Epidermal melanocyte (primary cell): ENCODE measurements around the gene NEDD4L.
"Not testable (repeated sequence)": the region's sequence is repeated elsewhere in the genome, so short reads cannot be mapped to it uniquely, and the experiment has no call there.

Experiments used
- DNase-seq: peaks from one replicate; pipeline ENCODE4 v3.0.0; 2011; ENCODE audit warnings: low spot score; ENCODE audit not compliant: insufficient read length

NEDD4L gene

DNA sequence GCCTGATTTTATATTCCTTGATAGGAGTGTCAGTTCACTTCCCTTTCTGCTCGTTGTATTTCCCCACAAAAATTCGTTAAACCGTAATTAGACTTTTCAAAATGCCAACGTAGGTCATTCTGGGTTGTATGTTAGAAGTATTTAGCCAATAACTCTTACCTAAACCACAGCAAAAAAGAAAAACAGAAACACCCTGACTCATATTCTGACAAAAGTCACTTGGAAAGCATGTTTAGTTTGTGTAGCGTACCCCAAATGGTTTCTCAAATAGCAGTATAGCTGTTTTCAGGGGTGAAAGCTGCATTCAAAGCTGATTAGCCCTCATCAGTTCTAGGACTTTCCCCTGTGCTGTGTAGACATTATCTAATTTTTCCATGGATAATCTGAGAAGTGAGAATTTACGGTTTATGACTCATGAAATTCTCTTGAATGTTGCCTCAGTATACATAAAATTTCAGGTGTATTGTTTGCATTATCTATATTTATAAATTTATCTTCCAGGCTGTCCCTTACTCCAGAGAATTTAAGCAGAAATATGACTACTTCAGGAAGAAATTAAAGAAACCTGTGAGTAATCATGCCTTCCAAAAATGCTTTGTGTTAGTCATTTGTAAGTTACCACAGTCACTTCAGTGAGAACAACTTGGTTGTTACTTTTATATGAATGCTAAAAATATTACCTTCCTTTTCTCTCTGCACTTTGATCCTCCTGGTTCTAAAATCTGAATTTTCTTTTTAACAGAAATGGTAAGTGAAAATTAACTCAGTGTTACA, 319.9 kb downstream of the NEDD4L start:
- DNase-seq = no peak

GRCh38 chr18:58364876-58365528, 321.0 kb downstream of the NEDD4L start:
- DNase-seq = no peak

- no peak for DNase-seq
These were observed 323.6 kb downstream of the NEDD4L start for GRCh38 chr18:58367425-58368140.

DNA sequence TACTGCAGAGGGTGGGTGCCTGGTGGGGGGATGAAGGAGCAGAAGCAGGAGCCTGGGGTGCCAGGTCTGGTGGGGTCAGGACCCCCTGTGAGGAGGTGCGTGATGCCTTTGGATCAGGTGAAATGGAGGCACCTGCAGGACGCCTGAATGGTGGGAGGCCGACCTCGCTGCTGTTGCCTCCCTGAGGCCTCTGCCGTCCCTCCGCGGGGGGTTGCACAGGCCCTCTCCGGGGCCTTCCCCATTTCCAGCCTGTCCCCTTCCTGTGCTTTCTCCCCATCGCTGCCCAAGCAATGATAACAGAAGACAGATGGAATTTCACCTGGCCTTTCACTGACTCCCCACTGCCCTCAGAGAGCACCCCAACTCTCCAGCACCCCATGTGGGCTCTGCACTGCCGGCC, 325.6 kb downstream of the NEDD4L start:
- DNase-seq = no peak

GRCh38 chr18:58370038-58370580, 326.1 kb downstream of the NEDD4L start:
- no peak for DNase-seq

- no peak for DNase-seq
These were observed 326.6 kb downstream of the NEDD4L start for GRCh38 chr18:58370612-58371011.

DNA sequence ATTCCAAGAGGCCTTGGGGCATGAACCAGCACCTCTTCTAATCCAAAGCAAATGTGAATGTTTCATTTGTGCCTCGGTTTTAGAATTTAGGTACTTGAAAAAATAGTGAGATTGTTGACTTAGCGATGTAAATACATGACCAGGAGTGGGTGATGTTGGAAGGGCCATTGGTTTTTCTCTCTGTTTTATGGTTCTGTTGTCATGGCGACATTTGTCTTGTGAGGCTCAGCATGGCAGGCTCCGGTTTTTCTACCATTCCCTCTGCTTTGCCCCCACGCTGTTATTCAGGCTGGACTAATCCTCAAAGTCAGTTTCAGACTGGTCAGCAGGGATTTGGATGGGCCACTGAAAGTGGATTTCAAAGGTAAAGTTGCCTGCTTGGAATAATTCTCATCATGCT, 329.5 kb downstream of the NEDD4L start:
- no peak for DNase-seq

GRCh38 chr18:58375051-58375450, 331.0 kb downstream of the NEDD4L start:
- no peak for DNase-seq

- no peak for DNase-seq
These were observed 334.7 kb downstream of the NEDD4L start for GRCh38 chr18:58378411-58379379.

DNA sequence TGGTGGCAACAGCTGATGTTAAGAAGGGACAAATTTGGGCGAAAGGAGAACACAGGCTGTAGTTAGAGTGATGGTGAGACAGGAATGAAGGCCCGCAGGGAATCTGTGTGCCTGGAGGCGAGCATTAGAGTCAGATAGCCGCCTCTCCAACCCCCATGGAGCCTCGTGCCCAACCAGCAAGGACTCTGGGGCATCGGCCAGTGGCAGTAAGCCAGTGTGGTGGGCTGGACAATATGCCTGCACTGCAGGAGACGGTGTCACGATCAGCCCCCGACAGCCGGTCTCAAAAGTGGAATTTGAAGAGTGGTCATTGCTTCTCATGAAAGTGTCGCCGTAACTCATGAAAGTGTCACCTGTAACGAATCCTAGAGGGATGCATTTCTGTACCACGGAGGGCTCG, 335.4 kb downstream of the NEDD4L start:
- no peak for DNase-seq

- not testable (repeated sequence) for DNase-seq
These were observed 336.1 kb downstream of the NEDD4L start for GRCh38 chr18:58380113-58380512.

- DNase-seq = no peak
These were observed 337.8 kb downstream of the NEDD4L start for GRCh38 chr18:58381676-58382411.

DNA sequence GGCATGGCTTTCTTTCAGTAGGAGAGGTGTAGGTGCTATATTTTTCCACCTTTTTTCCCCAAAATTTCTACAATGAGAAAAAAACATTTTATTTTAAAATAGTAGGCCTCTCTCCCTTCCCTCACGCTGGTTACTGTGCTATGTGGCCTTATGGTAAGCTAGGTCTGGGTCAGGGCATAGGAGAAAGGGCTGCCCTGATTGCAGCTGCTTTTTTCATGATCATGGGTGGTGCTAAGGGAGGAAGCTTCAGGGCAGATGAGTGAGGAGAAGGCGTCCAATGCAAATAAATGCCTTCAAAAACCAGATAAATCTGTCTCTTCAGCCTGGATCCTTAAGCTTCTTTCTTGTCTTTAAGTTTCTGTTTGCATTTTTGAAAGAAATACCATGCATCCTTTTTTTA, 338.4 kb downstream of the NEDD4L start:
- no peak for DNase-seq

- DNase-seq = no peak
These were observed 341.4 kb downstream of the NEDD4L start for GRCh38 chr18:58385472-58385871.

GRCh38 chr18:58386780-58387179, 342.8 kb downstream of the NEDD4L start:
- no peak for DNase-seq

DNA sequence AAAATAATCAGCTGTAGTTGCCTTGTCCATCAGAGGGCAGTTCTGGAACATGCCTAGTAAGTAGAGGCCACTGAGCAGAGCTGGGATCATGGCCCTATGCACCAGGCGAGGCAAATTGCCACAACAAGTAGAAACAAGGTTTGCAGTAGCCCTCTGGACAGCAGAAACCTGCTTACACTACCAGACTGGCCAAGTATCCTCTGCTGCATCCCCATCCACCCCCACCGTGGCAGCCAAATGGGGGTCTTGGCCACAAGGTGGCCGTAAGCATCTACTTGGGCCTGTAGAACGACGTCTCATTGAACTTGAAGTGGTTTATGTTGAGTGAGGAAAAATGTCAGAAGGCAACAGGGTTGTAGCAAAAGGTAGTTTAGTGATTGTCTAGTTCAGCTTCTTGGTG, 343.7 kb downstream of the NEDD4L start:
- DNase-seq = no peak

- no peak for DNase-seq
These were observed 344.7 kb downstream of the NEDD4L start for GRCh38 chr18:58388736-58389135.

GRCh38 chr18:58389745-58390144, 345.7 kb downstream of the NEDD4L start:
- DNase-seq = no peak

GRCh38 chr18:58390399-58390798, 346.4 kb downstream of the NEDD4L start:
- no peak for DNase-seq

DNA sequence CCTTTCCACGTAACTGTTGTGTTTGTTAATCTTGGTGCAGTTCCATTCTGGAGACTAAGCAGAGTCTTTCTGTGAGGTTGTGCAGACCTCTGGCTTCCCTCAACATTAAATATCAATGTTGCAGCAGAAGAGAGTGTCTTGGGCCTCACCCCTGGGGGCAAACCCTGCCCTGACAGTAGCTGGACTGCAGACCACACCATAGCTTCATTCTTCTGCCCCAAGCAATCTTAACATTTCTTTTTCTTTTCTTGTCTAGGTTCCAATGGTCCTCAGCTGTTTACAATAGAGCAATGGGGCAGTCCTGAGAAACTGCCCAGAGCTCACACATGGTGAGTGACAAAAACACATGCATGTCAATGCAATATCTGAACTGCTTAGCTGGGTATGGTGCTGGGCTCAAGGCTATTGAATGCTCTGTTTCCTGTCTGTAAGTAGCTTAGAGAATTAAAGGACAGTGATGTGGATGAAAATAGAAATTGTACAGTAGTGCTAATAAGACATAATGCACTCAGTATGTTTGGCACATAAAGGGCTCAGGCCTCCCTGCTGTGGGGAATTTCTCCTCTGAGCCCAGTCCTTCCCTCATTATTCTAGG, 347.3 kb downstream of the NEDD4L start:
- DNase-seq = peak; percentile 34
